Caco-2 (cell line): ENCODE results near the gene RALGPS1. TPM values are rescaled to one million over a fixed set of nuclear protein-coding genes. Genes with fewer than 3 reads are reported as not detected.

Source experiments
- BruUV-seq: library from RNA; stranded (reverse); fragments of 400-500 nt; replicated peaks from 2 replicates; lab custom pipeline; 2021; lab: Mats Ljungman, UMichigan
- CTCF ChIA-PET: fragments of 300-600 bp; sonication (Branson Sonifier 250); formaldehyde crosslinking; loops from one replicate; lab custom pipeline; 2022; ENCODE audit warnings: antibody characterized with exemption; lab: Charles Lee
- POLR2A ChIA-PET: fragments of 300-600 bp; sonication (Branson Sonifier 250); formaldehyde crosslinking; loops from one replicate; lab custom pipeline; 2022; ENCODE audit warnings: antibody characterized with exemption; lab: Charles Lee
- DNase-seq, 2 experiments: peaks; one replicate each; pipeline versions ENCODE4 v3.0.0 to v3.0.0-alpha.2; 2020 to 2022
- H3K27me3 ChIP-seq: replicated peaks from 2 replicates; pipeline ENCODE4 v1.6.0; 2011; ENCODE audit warnings: low read length; ENCODE audit not compliant: control insufficient read depth, insufficient read depth
- H3K36me3 ChIP-seq: 2 replicates; pipeline ENCODE4 v1.5.1; 2011; ENCODE audit warnings: low read length; ENCODE audit not compliant: control insufficient read depth, insufficient read depth
- H3K4me1 ChIP-seq: fragments of 250-450 bp; sonication (Bioruptor Pico); 2 replicates; pipeline ENCODE4 v1.5.1; 2020; ENCODE audit warnings: mild to moderate bottlenecking
- H3K4me3 ChIP-seq: 2 replicates; pipeline ENCODE4 v1.5.1; 2011; ENCODE audit warnings: low read depth, mild to moderate bottlenecking, control low read depth, low read length
- H3K9me3 ChIP-seq: fragments of 250-450 bp; sonication (Bioruptor Pico); 2 replicates; pipeline ENCODE4 v1.5.1; 2020; ENCODE audit warnings: mild to moderate bottlenecking, moderate library complexity
- H3K27ac Mint-ChIP-seq: one replicate; pipeline ENCODE4 v1.8.0; 2022; ENCODE audit warnings: mixed read lengths; ENCODE audit not compliant: unreplicated experiment
- H3K27me3 Mint-ChIP-seq: one replicate; pipeline ENCODE4 v1.8.0; 2022; ENCODE audit warnings: mixed read lengths; ENCODE audit not compliant: insufficient read depth, unreplicated experiment
- H3K36me3 Mint-ChIP-seq: one replicate; pipeline ENCODE4 v1.8.0; 2022; ENCODE audit warnings: mild to moderate bottlenecking, mixed read lengths; ENCODE audit not compliant: insufficient read depth, unreplicated experiment
- H3K4me1 Mint-ChIP-seq: one replicate; pipeline ENCODE4 v1.8.0; 2022; ENCODE audit warnings: low read depth, mixed read lengths; ENCODE audit not compliant: unreplicated experiment
- H3K4me3 Mint-ChIP-seq: one replicate; pipeline ENCODE4 v1.8.0; 2022; ENCODE audit warnings: mild to moderate bottlenecking, moderate library complexity, mixed read lengths; ENCODE audit not compliant: unreplicated experiment
- H3K9me3 Mint-ChIP-seq: one replicate; pipeline ENCODE4 v1.8.0; 2022; ENCODE audit warnings: mixed read lengths; ENCODE audit not compliant: unreplicated experiment
- intact Hi-C: fragments of 100-400 bp; cut with micrococcal nuclease; formaldehyde crosslinking; loops from one replicate; pipeline ENCODE4 v1.10.0; 2022; ENCODE audit not compliant: unreplicated experiment
- total RNA-seq: library from RNA; stranded (reverse); gene quantifications from 2 replicates; pipeline ENCODE4 v1.2.3, GENCODE V29; 2022
- TF ChIP-seq, protein P1 (sequence below), 2 experiments: fragments of 200-600 bp in 1 of 2; IDR thresholded peaks; 1 replicate in 1 of 2; 2 replicates in 1 of 2; pipeline versions ENCODE4 v1.5.1 to v1.8.0; 2011 to 2022; ENCODE audit warnings: antibody characterized with exemption in 1 of 2, control low read depth in 1 of 2, inconsistent platforms in 1 of 2, low read depth in 1 of 2, low read length in 1 of 2, mild to moderate bottlenecking in 1 of 2, moderate library complexity in 1 of 2; ENCODE audit not compliant: insufficient read depth in 1 of 2, severe bottlenecking in 1 of 2, unreplicated experiment in 1 of 2

RALGPS1 gene
- total RNA-seq, 1 experiment from 2014 or later: 41.5 TPM

DNA sequence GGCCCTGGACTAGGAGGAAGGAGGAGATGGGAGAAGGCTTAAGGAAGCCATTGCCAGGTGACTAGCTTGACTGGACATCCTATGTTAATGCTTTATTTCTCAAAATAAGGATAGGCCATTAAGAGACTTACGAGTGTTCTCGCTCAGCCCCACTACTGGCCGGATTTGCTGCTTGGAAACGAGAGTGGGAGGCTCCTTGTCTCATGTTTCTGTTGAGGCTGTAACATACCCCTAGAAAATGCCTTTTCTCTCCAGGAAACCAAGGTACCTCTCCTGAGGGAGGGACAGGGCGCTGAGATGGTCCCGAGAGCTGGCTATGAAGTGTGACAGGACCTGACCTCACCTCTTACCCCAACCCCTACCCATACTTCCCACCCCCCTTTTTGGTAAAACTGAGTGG lies 60.0 kb downstream of the RALGPS1 start:
- POLR2A ChIA-PET: no interaction called here
- no peak for DNase-seq
- H3K36me3 Mint-ChIP-seq: peaks cover 12% of the 10 kb centered on the region
- no TSS peak for BruUV-seq
- no peaks in the 10 kb centered on the region for H3K36me3 ChIP-seq
- H3K27me3 ChIP-seq: no peaks in the 10 kb centered on the region
- TF ChIP-seq, protein P1, sequence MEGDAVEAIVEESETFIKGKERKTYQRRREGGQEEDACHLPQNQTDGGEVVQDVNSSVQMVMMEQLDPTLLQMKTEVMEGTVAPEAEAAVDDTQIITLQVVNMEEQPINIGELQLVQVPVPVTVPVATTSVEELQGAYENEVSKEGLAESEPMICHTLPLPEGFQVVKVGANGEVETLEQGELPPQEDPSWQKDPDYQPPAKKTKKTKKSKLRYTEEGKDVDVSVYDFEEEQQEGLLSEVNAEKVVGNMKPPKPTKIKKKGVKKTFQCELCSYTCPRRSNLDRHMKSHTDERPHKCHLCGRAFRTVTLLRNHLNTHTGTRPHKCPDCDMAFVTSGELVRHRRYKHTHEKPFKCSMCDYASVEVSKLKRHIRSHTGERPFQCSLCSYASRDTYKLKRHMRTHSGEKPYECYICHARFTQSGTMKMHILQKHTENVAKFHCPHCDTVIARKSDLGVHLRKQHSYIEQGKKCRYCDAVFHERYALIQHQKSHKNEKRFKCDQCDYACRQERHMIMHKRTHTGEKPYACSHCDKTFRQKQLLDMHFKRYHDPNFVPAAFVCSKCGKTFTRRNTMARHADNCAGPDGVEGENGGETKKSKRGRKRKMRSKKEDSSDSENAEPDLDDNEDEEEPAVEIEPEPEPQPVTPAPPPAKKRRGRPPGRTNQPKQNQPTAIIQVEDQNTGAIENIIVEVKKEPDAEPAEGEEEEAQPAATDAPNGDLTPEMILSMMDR (IDR thresholded peaks at IDR 0.05; ENCODE audit: insufficient read depth in 1 of 2, low read depth in 1 of 2, low read length in 1 of 2, severe bottlenecking in 1 of 2, unreplicated experiment in 1 of 2): no peak
- no peaks in the 10 kb centered on the region for H3K9me3 Mint-ChIP-seq
- H3K27me3 Mint-ChIP-seq: no peaks in the 10 kb centered on the region
- H3K9me3 ChIP-seq: no peaks in the 10 kb centered on the region
- no peak overlapping the region for H3K27ac Mint-ChIP-seq
- no peaks in the 10 kb centered on the region for H3K4me1 Mint-ChIP-seq
- no peak overlapping the region for H3K4me3 ChIP-seq
- intact Hi-C loops: no loop called here
- CTCF ChIA-PET: no interaction called here
- no peak overlapping the region for H3K4me3 Mint-ChIP-seq
- no peaks in the 10 kb centered on the region for H3K4me1 ChIP-seq

DNA sequence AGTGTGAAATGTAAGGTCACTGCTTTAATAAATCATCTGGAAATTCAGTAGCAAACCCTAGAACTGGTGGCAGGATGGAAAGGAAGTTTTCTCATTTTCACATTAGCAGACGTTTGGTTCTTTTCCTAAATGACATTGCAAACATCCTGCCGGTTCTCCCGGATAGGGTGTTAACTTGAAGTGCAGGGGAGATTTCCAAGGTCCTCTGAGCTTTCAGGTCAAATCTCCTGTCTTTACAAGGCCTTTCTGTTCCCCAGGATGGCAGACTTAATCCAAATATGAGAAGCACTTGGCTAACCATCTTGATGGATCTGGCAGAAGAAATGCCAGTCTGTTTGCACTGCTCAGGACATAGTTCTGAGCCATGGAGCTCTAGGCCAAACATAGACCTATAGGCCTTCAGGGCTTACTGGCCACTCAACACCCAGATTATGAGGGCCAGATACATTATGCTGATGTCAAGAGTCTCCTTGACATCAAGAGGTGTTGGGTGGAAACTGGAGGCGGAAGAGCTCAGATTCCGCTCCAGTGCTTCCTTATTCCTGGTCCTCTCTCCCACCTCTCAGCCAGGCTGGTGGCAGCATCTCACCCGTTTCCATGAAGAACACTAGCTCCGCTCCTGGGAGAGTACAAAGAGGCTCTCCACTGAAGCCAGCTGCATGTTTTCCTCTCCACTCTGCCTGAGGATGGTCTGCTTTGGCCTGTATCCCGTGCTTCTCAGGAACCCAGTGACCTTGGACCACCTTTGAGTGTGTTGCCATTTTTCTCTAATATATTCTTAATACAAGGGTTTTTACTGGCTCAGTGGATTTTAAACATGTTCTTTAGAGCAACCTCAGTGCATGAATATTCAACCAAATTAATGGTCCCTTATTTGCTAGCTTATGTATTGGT lies 61.0 kb downstream of the RALGPS1 start:
- Mint-ChIP-seq H3K27ac (no peak overlapping the region), H3K27me3 (no peaks in the 10 kb centered on the region), H3K4me3 (no peak overlapping the region), H3K36me3 (peaks cover 7% of the 10 kb centered on the region), H3K9me3 (no peaks in the 10 kb centered on the region), H3K4me1 (no peaks in the 10 kb centered on the region)
- no peaks in the 10 kb centered on the region for H3K9me3 ChIP-seq
- H3K4me3 ChIP-seq: no peak overlapping the region
- H3K27me3 ChIP-seq: no peaks in the 10 kb centered on the region
- POLR2A ChIA-PET: no interaction called here
- TF ChIP-seq, protein P1 (IDR thresholded peaks at IDR 0.05; ENCODE audit: insufficient read depth in 1 of 2, low read depth in 1 of 2, low read length in 1 of 2, severe bottlenecking in 1 of 2, unreplicated experiment in 1 of 2): no peak
- BruUV-seq: no TSS peak
- H3K36me3 ChIP-seq: no peaks in the 10 kb centered on the region
- no peak for DNase-seq
- intact Hi-C loops: no loop called here
- CTCF ChIA-PET: no interaction called here
- H3K4me1 ChIP-seq: no peaks in the 10 kb centered on the region

DNA sequence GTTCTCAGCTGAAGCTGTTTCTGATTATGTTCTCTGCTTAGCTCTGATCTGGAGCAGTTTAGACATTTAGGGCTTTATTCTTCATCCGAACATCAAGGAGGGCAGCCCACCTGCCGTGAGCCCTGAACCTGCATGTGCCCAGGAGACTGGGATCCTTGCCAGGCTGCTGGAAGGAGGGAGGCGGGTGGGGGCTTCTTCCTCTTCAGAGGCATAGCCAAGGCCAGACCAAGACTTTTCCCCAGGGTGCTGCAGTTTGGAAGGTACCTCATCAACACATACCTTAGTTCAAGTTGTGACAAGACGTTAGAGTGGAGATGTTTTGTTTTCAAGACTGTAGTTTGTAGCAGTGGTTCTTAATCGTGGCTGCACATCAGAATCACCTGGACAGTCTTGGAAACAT lies 64.9 kb downstream of the RALGPS1 start:
- no peak overlapping the region for H3K4me3 ChIP-seq
- no peak overlapping the region for H3K27ac Mint-ChIP-seq
- H3K36me3 ChIP-seq: no peaks in the 10 kb centered on the region
- CTCF ChIA-PET: interaction anchor here (1.2 kb wide), 1 partner anchor 40 kb away, joined by 3 read pairs; no protein-coding TSS in a partner anchor
- no peaks in the 10 kb centered on the region for H3K9me3 Mint-ChIP-seq
- H3K4me1 Mint-ChIP-seq: no peaks in the 10 kb centered on the region
- peaks cover 6% of the 10 kb centered on the region for H3K36me3 Mint-ChIP-seq
- no peaks in the 10 kb centered on the region for H3K27me3 Mint-ChIP-seq
- BruUV-seq: no TSS peak
- H3K4me1 ChIP-seq: no peaks in the 10 kb centered on the region
- TF ChIP-seq, protein P1 (IDR thresholded peaks at IDR 0.05; ENCODE audit: insufficient read depth in 1 of 2, low read depth in 1 of 2, low read length in 1 of 2, severe bottlenecking in 1 of 2, unreplicated experiment in 1 of 2): no peak
- DNase-seq: no peak
- H3K27me3 ChIP-seq: no peaks in the 10 kb centered on the region
- POLR2A ChIA-PET: no interaction called here
- intact Hi-C loops: no loop called here
- no peaks in the 10 kb centered on the region for H3K9me3 ChIP-seq
- no peak overlapping the region for H3K4me3 Mint-ChIP-seq
